Fibroblast of villous mesenchyme (primary cell): ENCODE measurements around the gene ELOB. TPM values are rescaled to one million over a fixed set of nuclear protein-coding genes. Genes with fewer than 3 reads are reported as not detected.

Source experiments
- DNase-seq: peaks from one replicate; pipeline ENCODE4 v3.0.0-alpha.2; 2010; ENCODE audit warnings: low read depth
- H3K4me3 ChIP-seq: 2 replicates; pipeline ENCODE4 v1.5.1; 2011; ENCODE audit warnings: low read depth, mild to moderate bottlenecking, low read length
- total RNA-seq: library from RNA; depleted of rRNA; stranded (reverse); fragments of >200 nt; gene quantifications from 2 replicates; pipeline ENCODE4 v1.2.3, GENCODE V29; 2012
- TF ChIP-seq, protein P1 (sequence below): IDR thresholded peaks from 2 replicates; pipeline ENCODE4 v1.5.1; 2012; ENCODE audit warnings: low read depth, mild to moderate bottlenecking, low read length; ENCODE audit not compliant: insufficient read depth

ELOB gene
- total RNA-seq, 1 donor: 203 TPM

DNA sequence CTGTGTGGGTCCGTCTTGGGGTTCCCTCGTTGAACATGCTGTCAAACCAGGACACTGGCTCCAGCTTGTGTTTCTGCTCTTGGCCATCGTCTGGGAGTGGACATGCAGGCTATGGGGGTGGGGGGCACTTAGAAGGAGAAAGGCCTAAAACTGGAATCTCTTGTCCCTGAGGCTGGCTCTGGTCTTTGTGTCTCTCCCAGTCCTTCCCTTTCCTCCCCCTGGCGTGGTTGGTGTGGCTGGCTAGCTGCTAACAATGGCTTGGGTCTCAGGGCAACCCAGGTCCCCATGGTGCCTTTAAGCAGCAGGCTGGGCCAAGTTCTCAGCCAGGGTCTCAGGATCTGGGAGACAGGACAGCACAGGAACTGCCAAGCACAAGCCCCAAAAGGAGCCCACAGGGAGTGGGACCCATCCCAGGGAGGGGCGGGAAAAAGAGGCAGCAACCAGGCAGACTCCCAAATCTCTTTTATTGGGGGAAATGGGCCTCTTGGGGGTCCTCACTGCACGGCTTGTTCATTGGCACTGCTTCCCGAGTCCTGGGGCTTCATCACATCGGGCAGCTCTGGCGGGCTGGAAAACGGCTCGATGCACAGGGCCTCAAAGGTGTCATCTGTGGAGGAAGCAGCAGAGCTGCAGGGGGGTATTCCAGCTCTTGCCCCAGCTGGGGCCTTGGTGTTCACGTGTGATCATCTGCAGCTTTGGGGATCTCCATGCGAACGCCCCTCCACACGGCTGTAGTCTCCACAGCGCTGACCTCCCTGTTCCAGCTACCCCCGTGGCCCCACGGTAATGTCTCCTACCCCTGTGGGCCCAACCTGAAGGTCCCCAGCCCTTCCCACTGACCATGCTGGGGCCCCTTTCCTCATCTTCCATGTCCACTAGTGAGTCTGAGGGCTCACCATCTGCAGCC, 5.3 kb downstream of the ELOB start:
- no peak for DNase-seq
- TF ChIP-seq, protein P1, sequence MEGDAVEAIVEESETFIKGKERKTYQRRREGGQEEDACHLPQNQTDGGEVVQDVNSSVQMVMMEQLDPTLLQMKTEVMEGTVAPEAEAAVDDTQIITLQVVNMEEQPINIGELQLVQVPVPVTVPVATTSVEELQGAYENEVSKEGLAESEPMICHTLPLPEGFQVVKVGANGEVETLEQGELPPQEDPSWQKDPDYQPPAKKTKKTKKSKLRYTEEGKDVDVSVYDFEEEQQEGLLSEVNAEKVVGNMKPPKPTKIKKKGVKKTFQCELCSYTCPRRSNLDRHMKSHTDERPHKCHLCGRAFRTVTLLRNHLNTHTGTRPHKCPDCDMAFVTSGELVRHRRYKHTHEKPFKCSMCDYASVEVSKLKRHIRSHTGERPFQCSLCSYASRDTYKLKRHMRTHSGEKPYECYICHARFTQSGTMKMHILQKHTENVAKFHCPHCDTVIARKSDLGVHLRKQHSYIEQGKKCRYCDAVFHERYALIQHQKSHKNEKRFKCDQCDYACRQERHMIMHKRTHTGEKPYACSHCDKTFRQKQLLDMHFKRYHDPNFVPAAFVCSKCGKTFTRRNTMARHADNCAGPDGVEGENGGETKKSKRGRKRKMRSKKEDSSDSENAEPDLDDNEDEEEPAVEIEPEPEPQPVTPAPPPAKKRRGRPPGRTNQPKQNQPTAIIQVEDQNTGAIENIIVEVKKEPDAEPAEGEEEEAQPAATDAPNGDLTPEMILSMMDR: no peak
- H3K4me3 ChIP-seq: no peak overlapping the region

DNA sequence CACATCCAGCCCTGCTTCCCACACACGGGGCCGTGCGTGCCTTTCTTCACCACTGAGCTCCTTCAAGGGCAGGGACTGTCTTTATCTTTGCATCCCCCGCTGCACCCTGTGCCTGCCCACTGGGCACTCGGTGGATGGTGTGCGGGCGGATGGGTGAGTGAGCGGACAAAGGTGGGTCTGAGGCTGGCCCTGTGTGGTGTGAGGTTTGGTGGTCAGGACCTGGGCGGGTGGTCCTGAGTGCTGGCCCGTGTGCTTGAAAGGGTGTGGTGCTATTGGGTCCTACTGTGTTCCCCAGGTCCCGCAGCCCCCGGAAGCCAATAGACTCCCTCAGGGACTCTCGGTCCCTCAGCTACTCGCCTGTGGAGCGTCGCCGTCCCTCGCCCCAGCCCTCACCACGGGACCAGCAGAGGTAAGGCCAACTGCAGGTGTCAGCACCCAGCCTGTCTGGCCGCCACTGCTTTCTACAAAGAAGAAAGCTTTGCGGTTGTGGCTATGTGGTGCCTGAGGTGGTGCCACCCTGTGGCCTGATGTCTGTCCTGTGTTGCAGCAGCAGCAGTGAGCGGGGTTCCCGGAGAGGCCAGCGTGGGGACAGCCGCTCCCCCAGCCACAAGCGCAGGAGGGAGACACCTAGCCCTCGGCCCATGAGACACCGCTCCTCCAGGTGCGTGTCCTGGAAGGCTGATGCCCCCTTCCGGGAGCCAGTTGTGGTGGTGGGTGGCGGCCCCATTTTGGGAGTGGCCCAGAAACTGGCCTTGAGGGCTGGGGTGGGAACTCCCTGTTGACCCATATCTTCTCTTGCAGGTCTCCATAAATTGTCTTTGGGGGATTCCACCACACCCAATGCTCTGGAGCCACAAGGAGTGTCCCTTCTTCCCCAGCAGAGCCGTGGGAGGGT, 6.8 kb downstream of the ELOB start:
- TF ChIP-seq, protein P1: peak; percentile 2
- DNase-seq: no peak
- H3K4me3 ChIP-seq: no peak overlapping the region

DNA sequence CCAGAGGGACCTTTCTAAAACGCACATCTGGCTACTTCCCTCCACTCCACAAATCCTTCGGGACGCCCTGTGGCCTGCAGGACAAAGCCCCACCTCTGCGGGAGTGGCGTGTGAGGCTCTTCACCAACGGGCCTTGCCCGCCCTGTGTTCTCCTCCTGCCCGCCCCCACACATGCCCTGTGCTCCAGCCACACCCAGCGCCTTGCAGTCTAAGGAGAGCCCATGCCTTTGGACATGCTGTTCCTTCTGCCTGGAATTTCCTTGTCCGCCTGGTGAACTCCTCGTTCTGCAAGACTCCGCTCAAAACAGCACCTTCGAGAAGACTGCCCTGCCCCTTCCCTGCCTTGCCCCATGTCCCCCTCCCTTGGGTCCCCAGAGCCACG, 7.4 kb downstream of the ELOB start:
- TF ChIP-seq, protein P1: no peak

DNA sequence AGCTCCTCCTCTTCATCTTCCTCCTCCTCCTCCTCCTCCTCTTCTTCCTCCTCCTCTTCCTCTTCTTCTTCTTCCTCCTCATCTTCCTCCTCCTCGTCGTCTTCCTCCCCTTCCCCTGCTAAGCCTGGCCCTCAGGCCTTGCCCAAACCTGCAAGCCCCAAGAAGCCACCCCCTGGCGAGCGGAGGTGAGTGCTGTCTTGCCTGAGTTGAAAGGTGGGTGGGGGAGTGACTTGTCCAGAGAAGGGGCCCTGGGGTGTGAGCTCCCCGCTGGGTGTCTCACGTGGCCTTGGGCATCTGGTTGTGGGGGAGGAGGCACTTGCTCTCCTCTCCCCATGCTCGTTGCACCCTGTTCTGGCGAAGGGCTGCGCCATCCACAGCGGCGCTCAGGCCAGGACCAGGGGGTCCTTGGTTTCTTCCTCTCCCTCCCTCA, 8.0 kb downstream of the ELOB start:
- no peak for DNase-seq
- no peak overlapping the region for H3K4me3 ChIP-seq
- TF ChIP-seq, protein P1: no peak

More for the DNA sequence above, 7.4 kb downstream of the ELOB start:
- peak; percentile 78 for DNase-seq
- H3K4me3 ChIP-seq: no peak overlapping the region

DNA sequence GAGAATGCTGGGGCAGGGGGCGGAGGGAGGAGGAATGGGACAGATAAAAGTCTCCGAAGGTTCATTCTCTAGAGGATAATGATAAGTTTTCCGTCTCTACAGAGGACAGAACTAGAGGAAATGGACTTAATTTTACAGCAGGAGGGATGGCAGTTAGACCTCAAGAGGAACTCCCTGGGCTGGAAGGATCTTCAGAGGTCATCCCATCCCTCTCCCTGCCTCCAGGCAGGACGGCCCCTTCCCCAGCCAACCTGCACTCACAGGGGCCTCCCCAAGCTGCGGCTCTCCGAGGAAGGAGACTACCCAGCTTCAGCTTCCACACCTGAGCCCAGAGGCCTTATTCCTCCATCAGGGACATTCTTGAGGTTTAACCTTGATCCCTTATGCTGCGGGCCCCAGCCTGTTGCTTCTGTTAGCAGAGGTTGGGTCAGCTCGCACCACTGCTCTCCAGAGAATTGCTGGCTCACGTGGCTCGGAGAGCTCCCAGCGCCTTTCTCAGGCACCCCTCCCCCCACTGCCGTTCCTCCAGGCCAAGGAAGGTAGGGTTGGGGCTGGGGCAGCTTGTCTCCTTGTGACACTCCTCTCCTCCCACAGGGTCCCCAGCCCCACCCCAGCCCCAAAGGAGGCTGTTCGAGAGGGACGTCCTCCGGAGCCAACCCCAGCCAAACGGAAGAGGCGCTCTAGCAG, 8.5 kb downstream of the ELOB start:
- peak; percentile 58 for DNase-seq
- H3K4me3 ChIP-seq: no peak overlapping the region
- TF ChIP-seq, protein P1: no peak

DNA sequence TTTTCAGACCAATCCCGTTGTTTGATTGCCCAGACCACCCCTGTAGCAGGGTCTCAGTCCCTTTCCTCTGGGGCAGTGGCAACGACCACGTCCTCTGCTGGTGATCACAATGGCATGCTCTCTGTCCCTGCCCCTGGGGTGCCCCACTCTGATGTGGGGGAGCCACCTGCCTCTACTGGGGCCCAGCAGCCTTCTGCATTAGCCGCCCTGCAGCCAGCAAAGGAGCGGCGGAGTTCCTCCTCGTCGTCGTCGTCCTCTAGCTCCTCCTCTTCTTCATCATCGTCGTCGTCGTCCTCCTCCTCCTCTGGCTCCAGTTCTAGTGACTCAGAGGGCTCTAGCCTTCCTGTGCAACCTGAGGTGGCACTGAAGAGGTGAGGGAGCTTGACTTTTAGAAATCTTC, 9.2 kb downstream of the ELOB start:
- TF ChIP-seq, protein P1: no peak
- no peak for DNase-seq

More for the DNA sequence above, 9.2 kb downstream of the ELOB start:
- no peak overlapping the region for H3K4me3 ChIP-seq
